Transverse colon (tissue), 4 donors: Measurements from ENCODE around the gene SELENOM. TPM values are rescaled to one million over a fixed set of nuclear protein-coding genes. Genes with fewer than 3 reads are reported as not detected.

Source experiments
- DNase-seq: peaks from one replicate; pipeline ENCODE4 v3.0.0-alpha.2; 2019
- H3K27ac ChIP-seq, 4 donors: fragments of 200-600 bp; sonication (generic); 2 replicates each; pipeline ENCODE4 v1.5.1; 2016 to 2018; ENCODE audit warnings: inconsistent platforms in 4 of 4
- H3K27me3 ChIP-seq: fragments of 200-600 bp; sonication (generic); 2 replicates; pipeline ENCODE4 v1.5.1; 2017; ENCODE audit warnings: inconsistent platforms
- H3K36me3 ChIP-seq, 4 donors: fragments of 200-600 bp; sonication (generic); 2 replicates each; pipeline ENCODE4 v1.5.1; 2017 to 2019; ENCODE audit warnings: inconsistent platforms in 4 of 4
- H3K4me1 ChIP-seq, 4 donors: fragments of 200-600 bp; sonication (generic); 2 replicates each; pipeline ENCODE4 v1.5.1; 2017 to 2020; ENCODE audit warnings: inconsistent platforms in 4 of 4
- H3K4me3 ChIP-seq, 4 donors: fragments of 200-600 bp; sonication (generic); 1 replicate in 1 of 4; 2 replicates in 3 of 4; pipeline versions ENCODE4 v1.5.1 to v1.6.1; 2017 to 2019; ENCODE audit warnings: inconsistent platforms in 4 of 4
- H3K9me3 ChIP-seq, 2 donors: fragments of 200-600 bp; sonication (generic); 2 replicates each; pipeline ENCODE4 v1.5.1; 2017 to 2019; ENCODE audit warnings: inconsistent platforms in 2 of 2
- CTCF ChIP-seq, 5 experiments: fragments of 200-600 bp in 3 of 5; fragments of 450-650 bp in 2 of 5; sonication (generic) in 3 of 5; IDR thresholded peaks; 1 replicate in 2 of 5; 2 replicates in 3 of 5; pipeline ENCODE4 v1.5.1; 2016 to 2017; ENCODE audit warnings: antibody characterized with exemption in 5 of 5, inconsistent platforms in 3 of 5, mild to moderate bottlenecking in 2 of 5, moderate library complexity in 1 of 5
- EP300 ChIP-seq: sonication (generic); formaldehyde crosslinking; IDR thresholded peaks from one replicate; pipeline ENCODE4 v1.6.1; 2017; ENCODE audit warnings: antibody characterized with exemption, low read depth
- POLR2A ChIP-seq: fragments of 450-650 bp; IDR thresholded peaks from one replicate; pipeline ENCODE4 v1.6.1; 2016; ENCODE audit warnings: antibody characterized with exemption, mild to moderate bottlenecking, moderate library complexity
- POLR2AphosphoS5 ChIP-seq, 3 donors: sonication (generic); formaldehyde crosslinking; IDR thresholded peaks; one replicate each; pipeline ENCODE4 v1.6.1; 2016; ENCODE audit warnings: antibody characterized with exemption in 3 of 3
- WGBS, 2 donors: methylation state at CpG; one replicate each; pipeline ENCODE4 v1.1.5; 2018; ENCODE audit warnings: low coverage in 1 of 2; 5-methylcytosine and 5-hydroxymethylcytosine counted together
- in situ Hi-C, 4 donors: fragments of 200-750 bp; cut with MboI; loops; one replicate each; pipeline versions ENCODE4 v1.15.0 to v1.15.1; 2017; ENCODE audit warnings: low sequenced_read_pairs in 3 of 4, low pct_ligation_motif_present in 1 of 4, low pct_unique_long_range_greater_than_20kb in 1 of 4
- intact Hi-C: fragments of 100-400 bp; cut with DNase I; formaldehyde crosslinking; loops from one replicate; pipeline ENCODE4 v1.15.1; 2023; ENCODE audit warnings: low total_unique reads
- total RNA-seq, 4 donors: library from RNA; depleted of rRNA; stranded (reverse); fragments of >200 nt; gene quantifications; one replicate each; pipeline ENCODE4 v1.1.0, GENCODE V29; 2016

The SELENOM gene
- total RNA-seq, 4 donors from 2014 or later = 247 to 334 (median 315) TPM

GRCh38 chr22:31138126-31138525, 30.8 kb upstream of the SELENOM start:
- Histone ChIP-seq H3K27ac (no peak overlapping the region), H3K27me3 (peaks cover 3% of the 10 kb centered on the region), H3K9me3 (no peaks in the 10 kb centered on the region), H3K4me3 (no peak overlapping the region), H3K4me1 (no peaks in the 10 kb centered on the region), H3K36me3 (no peaks in the 10 kb centered on the region)
- in situ Hi-C loops = no loop called here
- no peak for TF ChIP-seq CTCF (IDR thresholded peaks at IDR 0.05)
- TF ChIP-seq POLR2A = no peak
- TF ChIP-seq EP300 = no peak
- no peak for TF ChIP-seq POLR2AphosphoS5 (IDR thresholded peaks at IDR 0.05)
- intact Hi-C loops = no loop called here
- 69% methylated on average over 10 of the region's 10 CpGs; no CpG with 5 or more reads in 1 of the 2 donors for WGBS, 2 donors
- no peak for DNase-seq

- intact Hi-C loops = no loop called here
- 70% methylated on average over 10 of the region's 10 CpGs; no CpG with 5 or more reads in 1 of the 2 donors for WGBS, 2 donors
These were observed 30.4 kb upstream of the SELENOM start for GRCh38 chr22:31137721-31138120.

GRCh38 chr22:31136711-31137110, 29.3 kb upstream of the SELENOM start:
- TF ChIP-seq POLR2A = no peak
- TF ChIP-seq EP300 = no peak
- no peak for TF ChIP-seq POLR2AphosphoS5 (IDR thresholded peaks at IDR 0.05)
- no peak for TF ChIP-seq CTCF (IDR thresholded peaks at IDR 0.05)
- Histone ChIP-seq H3K4me3 (no peak overlapping the region), H3K27me3 (peaks cover 3% of the 10 kb centered on the region), H3K27ac (no peak overlapping the region), H3K4me1 (peaks cover 0 to under 1% (median 0%) of the 10 kb centered on the region in 4 donors), H3K36me3 (no peaks in the 10 kb centered on the region), H3K9me3 (no peaks in the 10 kb centered on the region)
- in situ Hi-C loops (no loop called here), intact Hi-C loops (no loop called here)
- WGBS, 2 donors = 90% methylated on average over 16 of the region's 16 CpGs; no CpG with 5 or more reads in 1 of the 2 donors
- no peak for DNase-seq

More at GRCh38 chr22:31137721-31138120, 30.4 kb upstream of the SELENOM start:
- no peaks in the 10 kb centered on the region for H3K4me1 ChIP-seq
- H3K27me3 ChIP-seq = peaks cover 3% of the 10 kb centered on the region
- TF ChIP-seq POLR2AphosphoS5 (IDR thresholded peaks at IDR 0.05) (no peak), CTCF (IDR thresholded peaks at IDR 0.05) (no peak), POLR2A (no peak), EP300 (no peak)
- in situ Hi-C loops = no loop called here
- H3K4me3 ChIP-seq = no peak overlapping the region
- no peaks in the 10 kb centered on the region for H3K36me3 ChIP-seq
- no peaks in the 10 kb centered on the region for H3K9me3 ChIP-seq
- no peak for DNase-seq
- no peak overlapping the region for H3K27ac ChIP-seq

GRCh38 chr22:31136155-31136554, 28.8 kb upstream of the SELENOM start:
- DNase-seq = no peak
- no peaks in the 10 kb centered on the region for H3K9me3 ChIP-seq
- peaks cover 3% of the 10 kb centered on the region for H3K27me3 ChIP-seq
- no peak overlapping the region for H3K27ac ChIP-seq
- H3K36me3 ChIP-seq = no peaks in the 10 kb centered on the region
- no peak for TF ChIP-seq CTCF (IDR thresholded peaks at IDR 0.05)
- no peak for TF ChIP-seq EP300
- no peak for TF ChIP-seq POLR2AphosphoS5 (IDR thresholded peaks at IDR 0.05)
- no peak for TF ChIP-seq POLR2A
- no peak overlapping the region for H3K4me3 ChIP-seq
- H3K4me1 ChIP-seq = peaks cover 0 to 4% (median 0%) of the 10 kb centered on the region in 4 donors
- 82 to 84% methylated on average over 9 of the region's 9 CpGs for WGBS, 2 donors
- in situ Hi-C loops = no loop called here
- intact Hi-C loops = no loop called here
